22Rv1 (cell line): ENCODE results near the gene CYP26B1.

ENCODE experiments used
- ZFX ChIP-seq: fragments of 450-650 bp; IDR thresholded peaks from 2 replicates; pipeline ENCODE4 v1.6.1; 2017; ENCODE audit warnings: antibody characterized with exemption, borderline replicate concordance
- TF ChIP-seq, protein P1 (sequence below): fragments of 450-650 bp; IDR thresholded peaks from 2 replicates; pipeline ENCODE4 v1.5.1; 2017; ENCODE audit warnings: mild to moderate bottlenecking

GRCh38 chr2:72144632-72145288 lies 2.9 kb downstream of the CYP26B1 start:
- TF ChIP-seq, protein P1, sequence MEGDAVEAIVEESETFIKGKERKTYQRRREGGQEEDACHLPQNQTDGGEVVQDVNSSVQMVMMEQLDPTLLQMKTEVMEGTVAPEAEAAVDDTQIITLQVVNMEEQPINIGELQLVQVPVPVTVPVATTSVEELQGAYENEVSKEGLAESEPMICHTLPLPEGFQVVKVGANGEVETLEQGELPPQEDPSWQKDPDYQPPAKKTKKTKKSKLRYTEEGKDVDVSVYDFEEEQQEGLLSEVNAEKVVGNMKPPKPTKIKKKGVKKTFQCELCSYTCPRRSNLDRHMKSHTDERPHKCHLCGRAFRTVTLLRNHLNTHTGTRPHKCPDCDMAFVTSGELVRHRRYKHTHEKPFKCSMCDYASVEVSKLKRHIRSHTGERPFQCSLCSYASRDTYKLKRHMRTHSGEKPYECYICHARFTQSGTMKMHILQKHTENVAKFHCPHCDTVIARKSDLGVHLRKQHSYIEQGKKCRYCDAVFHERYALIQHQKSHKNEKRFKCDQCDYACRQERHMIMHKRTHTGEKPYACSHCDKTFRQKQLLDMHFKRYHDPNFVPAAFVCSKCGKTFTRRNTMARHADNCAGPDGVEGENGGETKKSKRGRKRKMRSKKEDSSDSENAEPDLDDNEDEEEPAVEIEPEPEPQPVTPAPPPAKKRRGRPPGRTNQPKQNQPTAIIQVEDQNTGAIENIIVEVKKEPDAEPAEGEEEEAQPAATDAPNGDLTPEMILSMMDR, result no peak
- TF ChIP-seq ZFX, result no peak
